OCI-LY7 (cell line): ENCODE measurements around the gene FOLH1. TPM values are rescaled to one million over a fixed set of nuclear protein-coding genes. Genes with fewer than 3 reads are reported as not detected.
A peak's percentile ranks its signal among the peaks of the same experiment; 100 is the strongest.
"Not testable (repeated sequence)": the region's sequence is repeated elsewhere in the genome, so short reads cannot be mapped to it uniquely, and the experiment has no call there.

Experiments
- BruUV-seq: library from RNA; stranded (reverse); fragments of 400-500 nt; replicated peaks from 2 replicates; lab custom pipeline; 2021; lab: Mats Ljungman, UMichigan
- CTCF ChIA-PET: fragments of 300-600 bp; sonication (Branson Sonifier 250); formaldehyde crosslinking; loops from one replicate; lab custom pipeline; 2022; ENCODE audit warnings: antibody characterized with exemption; ENCODE audit not compliant: unreplicated experiment; lab: Charles Lee
- POLR2A ChIA-PET: fragments of 300-600 bp; sonication (Branson Sonifier 250); formaldehyde crosslinking; loops from one replicate; lab custom pipeline; 2022; ENCODE audit warnings: antibody characterized with exemption; lab: Charles Lee
- DNase-seq: peaks from one replicate; pipeline ENCODE4 v3.0.0-alpha.2; 2015; ENCODE audit warnings: low spot score
- H2AFZ ChIP-seq: fragments of 200-600 bp; sonication (generic), shearing (Covaris generic); 2 replicates; pipeline ENCODE4 v1.6.1; 2014; ENCODE audit warnings: mild to moderate bottlenecking, antibody characterized with exemption, low read length, moderate library complexity
- H3K27ac ChIP-seq: fragments of 200-600 bp; sonication (generic); 2 replicates; pipeline ENCODE4 v1.5.1; 2014; ENCODE audit warnings: mixed run types, low read depth, mild to moderate bottlenecking, moderate library complexity, low read length, inconsistent platforms; ENCODE audit not compliant: poor library complexity, severe bottlenecking
- H3K36me3 ChIP-seq: fragments of 200-600 bp; sonication (generic); 2 replicates; pipeline ENCODE4 v1.6.1; 2014; ENCODE audit warnings: mild to moderate bottlenecking, antibody characterized with exemption, low read length, moderate library complexity, mixed read lengths; ENCODE audit not compliant: insufficient read depth
- H3K4me1 ChIP-seq: fragments of 200-600 bp; sonication (generic); 2 replicates; pipeline ENCODE4 v1.5.1; 2014; ENCODE audit warnings: mild to moderate bottlenecking, low read length; ENCODE audit not compliant: insufficient read depth, poor library complexity, severe bottlenecking
- H3K4me2 ChIP-seq: fragments of 200-600 bp; sonication (generic); 2 replicates; pipeline ENCODE4 v1.6.1; 2014; ENCODE audit warnings: mild to moderate bottlenecking, low read length
- H3K4me3 ChIP-seq: fragments of 200-600 bp; sonication (generic); 2 replicates; pipeline ENCODE4 v1.5.1; 2014; ENCODE audit warnings: mild to moderate bottlenecking, low read depth, low read length; ENCODE audit not compliant: poor library complexity, severe bottlenecking
- H3K79me2 ChIP-seq: fragments of 200-600 bp; sonication (generic); 2 replicates; pipeline ENCODE4 v1.6.1; 2016; ENCODE audit warnings: low read depth, mild to moderate bottlenecking, low read length, moderate library complexity, mixed read lengths; ENCODE audit not compliant: insufficient read depth
- H3K9me2 ChIP-seq: fragments of 200-600 bp; sonication (generic); 2 replicates; pipeline ENCODE4 v1.6.1; 2016; ENCODE audit warnings: mild to moderate bottlenecking, low read length, mixed read lengths; ENCODE audit not compliant: insufficient read depth
- H3K9me3 ChIP-seq: fragments of 200-600 bp; sonication (generic); 2 replicates; pipeline ENCODE4 v1.6.1; 2014; ENCODE audit warnings: mild to moderate bottlenecking, mixed run types, low read length, mixed read lengths
- H4K20me1 ChIP-seq: fragments of 200-600 bp; sonication (generic); 2 replicates; pipeline ENCODE4 v1.6.1; 2014; ENCODE audit warnings: mild to moderate bottlenecking, antibody characterized with exemption, low read length, moderate library complexity, mixed read lengths; ENCODE audit not compliant: insufficient read depth
- CTCF ChIP-seq: fragments of 200-600 bp; sonication (generic); conservative IDR thresholded peaks from 2 replicates; pipeline ENCODE4 v1.5.1; 2014; ENCODE audit warnings: mild to moderate bottlenecking, antibody characterized with exemption, low read length, moderate library complexity, mixed read lengths
- intact Hi-C: fragments of 100-400 bp; cut with micrococcal nuclease; formaldehyde crosslinking; loops from one replicate; pipeline ENCODE4 v1.10.0; 2022; ENCODE audit not compliant: unreplicated experiment
- total RNA-seq, 2 experiments: library from RNA; depleted of rRNA in 1 of 2; stranded (reverse); fragments of >200 nt in 1 of 2; shearing (Covaris generic) in 1 of 2; gene quantifications; 2 replicates each; pipeline ENCODE4 v1.2.3, GENCODE V29; 2014 to 2022

The FOLH1 gene
- total RNA-seq, 2 experiments from 2014 or later, result not detected

- CTCF ChIA-PET, POLR2A ChIA-PET, BruUV-seq, H3K9me2 ChIP-seq, H3K4me1 ChIP-seq, H3K4me3 ChIP-seq, DNase-seq, H3K27ac ChIP-seq, H3K9me3 ChIP-seq, H3K36me3 ChIP-seq, intact Hi-C loops, H2AFZ ChIP-seq, H3K4me2 ChIP-seq, H3K79me2 ChIP-seq, H4K20me1 ChIP-seq: not testable (repeated sequence)
These were observed 33.6 kb downstream of the FOLH1 start for GRCh38 chr11:49174691-49175366.

- H4K20me1 ChIP-seq, intact Hi-C loops: not testable (repeated sequence)
These were observed 36.8 kb downstream of the FOLH1 start for GRCh38 chr11:49171613-49172012.

GRCh38 chr11:49169579-49169978 lies 38.8 kb downstream of the FOLH1 start:
- H4K20me1 ChIP-seq, H3K9me3 ChIP-seq, H3K27ac ChIP-seq, CTCF ChIA-PET, H3K36me3 ChIP-seq, BruUV-seq, H3K4me1 ChIP-seq, H2AFZ ChIP-seq, H3K4me2 ChIP-seq, H3K4me3 ChIP-seq, POLR2A ChIA-PET, H3K9me2 ChIP-seq, intact Hi-C loops, H3K79me2 ChIP-seq: not testable (repeated sequence)
- peak; percentile 0 for DNase-seq
- peak; percentile 57 for TF ChIP-seq CTCF

More at GRCh38 chr11:49171613-49172012, 36.8 kb downstream of the FOLH1 start:
- POLR2A ChIA-PET, DNase-seq, CTCF ChIA-PET, H2AFZ ChIP-seq, H3K4me1 ChIP-seq, BruUV-seq, H3K9me3 ChIP-seq, H3K9me2 ChIP-seq, H3K4me3 ChIP-seq, H3K36me3 ChIP-seq, H3K79me2 ChIP-seq, H3K4me2 ChIP-seq, H3K27ac ChIP-seq: not testable (repeated sequence)

- H3K36me3 ChIP-seq, H3K4me3 ChIP-seq, DNase-seq, H3K9me3 ChIP-seq, H3K9me2 ChIP-seq, H3K4me2 ChIP-seq, H3K4me1 ChIP-seq, H3K27ac ChIP-seq, CTCF ChIA-PET, BruUV-seq, intact Hi-C loops, POLR2A ChIA-PET, H3K79me2 ChIP-seq, H2AFZ ChIP-seq, H4K20me1 ChIP-seq: not testable (repeated sequence)
These were observed 39.4 kb downstream of the FOLH1 start for GRCh38 chr11:49168992-49169391.
